NCI-H446 (cell line): Measurements from ENCODE around the gene SV2B.

ENCODE experiments used
- DNase-seq, 2 experiments: peaks; one replicate each; lab custom pipeline; 2025; lab: John Stamatoyannopoulos, UW

Gene SV2B

GRCh38 chr15:91228890-91229289 is 128.8 kb downstream of the SV2B start:
- no peak for DNase-seq

- DNase-seq: no peak
Observed at GRCh38 chr15:91231703-91232102, 131.6 kb downstream of the SV2B start.

DNA sequence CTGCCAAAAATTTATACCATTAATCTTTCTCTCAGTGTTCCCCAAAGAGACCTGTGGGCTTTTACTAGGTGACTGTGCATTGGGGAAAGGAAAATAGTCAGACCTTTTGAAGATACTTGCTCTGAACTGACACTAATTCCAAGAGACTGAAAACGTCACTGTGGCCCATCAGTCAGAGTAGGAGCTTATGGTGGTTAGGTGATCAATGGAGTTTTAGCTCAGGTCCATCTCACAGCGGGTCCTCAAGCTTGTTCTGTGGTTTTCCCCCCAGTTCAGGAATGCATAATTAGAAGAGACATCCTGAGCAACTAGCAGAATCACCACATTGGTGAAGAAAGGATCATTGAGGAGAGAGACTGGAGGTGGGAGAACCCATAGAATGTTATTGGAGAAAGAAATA is 134.7 kb downstream of the SV2B start:
- no peak for DNase-seq

- no peak for DNase-seq
Observed at GRCh38 chr15:91235376-91235775, 135.3 kb downstream of the SV2B start.

GRCh38 chr15:91237445-91237844 is 137.4 kb downstream of the SV2B start:
- no peak for DNase-seq

DNA sequence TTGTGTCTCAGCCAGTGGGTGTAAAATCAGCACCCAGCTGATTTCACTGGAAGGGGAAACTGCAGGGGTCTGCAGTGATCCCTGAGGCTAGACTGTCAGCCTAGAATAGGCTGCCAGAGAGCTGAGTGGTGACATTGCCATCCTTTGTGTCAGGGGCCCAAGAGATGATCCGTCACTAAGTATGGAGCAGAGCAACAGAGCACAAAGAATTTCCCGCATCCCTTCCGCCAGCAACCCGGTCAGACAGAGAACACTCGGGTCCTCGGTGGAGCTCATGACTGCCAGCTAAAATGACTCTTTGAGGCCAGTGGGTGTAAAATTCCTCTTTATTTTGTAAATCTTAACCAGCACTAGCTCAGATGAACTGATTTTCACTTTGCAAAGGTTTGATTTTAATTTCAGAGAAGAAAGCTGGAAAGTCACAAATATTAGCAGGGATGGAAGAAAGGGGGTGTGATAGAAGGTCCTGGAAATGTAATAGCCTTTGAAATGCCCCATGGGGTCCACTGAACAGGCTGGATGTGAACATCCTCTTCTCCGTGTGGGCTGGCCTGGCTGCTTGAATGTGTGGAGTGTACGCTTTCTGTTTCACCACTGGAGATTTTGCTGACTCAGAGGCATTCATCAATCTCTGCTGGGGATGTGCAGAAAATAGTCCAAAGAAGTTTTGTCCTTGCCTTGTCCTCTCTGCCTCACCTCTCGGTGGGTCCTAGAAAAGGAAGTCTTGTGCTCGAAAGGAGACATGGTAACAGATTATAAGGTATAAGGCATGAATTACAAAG is 138.8 kb downstream of the SV2B start:
- DNase-seq: no peak

- DNase-seq: no peak
Observed at GRCh38 chr15:91243826-91244225, 143.8 kb downstream of the SV2B start.

DNA sequence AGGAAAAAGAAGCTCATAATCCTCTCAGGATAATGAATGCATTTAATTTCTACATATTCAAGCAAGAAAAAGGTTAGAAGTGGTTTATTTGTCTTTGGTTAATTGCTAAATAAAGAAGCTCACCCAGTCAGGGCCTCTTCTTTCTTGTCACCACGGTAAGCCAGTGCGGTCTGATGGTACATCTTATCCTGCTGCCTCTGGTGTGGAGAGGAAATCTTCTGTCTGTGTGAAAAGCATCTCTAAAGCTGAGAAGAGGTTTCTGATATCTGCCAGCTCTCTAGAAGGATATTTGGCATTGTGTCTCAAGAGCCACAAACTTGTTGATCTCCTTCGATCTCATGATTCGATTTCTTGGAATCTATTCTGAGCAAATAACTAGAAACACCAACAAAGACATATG is 144.9 kb downstream of the SV2B start:
- DNase-seq: no peak

- DNase-seq: no peak
Observed at GRCh38 chr15:91246998-91247397, 146.9 kb downstream of the SV2B start.

- DNase-seq: no peak
Observed at GRCh38 chr15:91249591-91249990, 149.5 kb downstream of the SV2B start.

- DNase-seq: no peak
Observed at GRCh38 chr15:91252322-91252721, 152.3 kb downstream of the SV2B start.

DNA sequence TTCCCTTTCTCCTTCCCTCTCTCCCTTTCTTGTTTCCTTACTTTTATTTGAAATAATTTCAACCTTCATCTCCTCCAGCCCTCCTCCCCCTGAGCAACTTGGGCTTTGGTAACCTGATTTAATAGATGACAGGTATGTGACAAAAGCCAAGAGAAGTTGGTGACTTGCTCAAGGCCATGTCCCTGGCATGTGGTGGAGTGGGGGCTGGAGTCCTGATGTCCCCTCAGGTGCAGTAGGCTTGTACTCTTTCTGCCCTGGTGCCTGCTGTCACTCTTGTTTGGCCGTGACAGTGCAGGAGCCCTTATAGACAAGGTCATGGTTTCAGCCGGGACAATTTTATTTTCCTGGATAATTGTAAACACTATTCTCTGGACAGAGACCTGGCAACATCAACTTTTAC is 152.7 kb downstream of the SV2B start:
- no peak for DNase-seq

DNA sequence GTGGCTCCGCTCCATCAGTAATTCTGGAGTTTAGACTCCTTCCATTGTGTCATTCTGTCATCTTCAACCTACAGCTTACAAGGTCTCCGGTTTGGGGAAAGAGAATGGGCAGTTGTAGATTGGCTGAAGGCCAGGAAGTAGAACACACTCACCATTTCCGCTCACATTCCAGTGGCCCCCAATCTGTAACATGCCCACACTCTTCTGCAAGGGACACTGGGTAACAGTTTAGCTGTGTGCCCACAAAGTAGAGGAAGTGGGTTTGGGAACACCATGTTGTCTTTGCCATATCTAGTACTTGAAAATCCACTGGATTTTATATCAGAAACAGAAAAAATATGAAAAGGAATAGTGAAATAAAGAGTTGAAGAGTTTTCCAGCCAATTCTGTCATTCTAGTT is 153.5 kb downstream of the SV2B start:
- no peak for DNase-seq

DNA sequence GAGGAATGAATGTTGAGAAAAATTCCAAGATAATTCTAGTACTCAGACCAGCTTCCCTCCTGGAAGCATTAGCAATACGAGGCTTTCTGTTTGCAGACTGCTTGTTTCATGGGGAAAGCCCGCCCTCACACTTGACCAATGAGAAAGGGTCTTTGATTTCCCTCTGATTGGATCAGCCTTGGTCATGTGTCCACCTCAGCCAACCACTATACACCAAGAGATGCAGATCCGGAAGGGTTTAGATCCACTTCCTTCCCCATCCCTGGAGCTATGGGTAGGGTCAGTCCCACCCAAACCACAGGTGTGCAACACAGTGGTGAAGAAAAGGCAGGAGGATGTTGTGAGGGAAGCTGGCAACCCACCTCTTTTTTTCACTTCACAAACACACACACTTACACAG is 154.7 kb downstream of the SV2B start:
- peak in 1 of 2 experiments; percentile 2 for DNase-seq

- no peak for DNase-seq
Observed at GRCh38 chr15:91255670-91256192, 155.7 kb downstream of the SV2B start.

DNA sequence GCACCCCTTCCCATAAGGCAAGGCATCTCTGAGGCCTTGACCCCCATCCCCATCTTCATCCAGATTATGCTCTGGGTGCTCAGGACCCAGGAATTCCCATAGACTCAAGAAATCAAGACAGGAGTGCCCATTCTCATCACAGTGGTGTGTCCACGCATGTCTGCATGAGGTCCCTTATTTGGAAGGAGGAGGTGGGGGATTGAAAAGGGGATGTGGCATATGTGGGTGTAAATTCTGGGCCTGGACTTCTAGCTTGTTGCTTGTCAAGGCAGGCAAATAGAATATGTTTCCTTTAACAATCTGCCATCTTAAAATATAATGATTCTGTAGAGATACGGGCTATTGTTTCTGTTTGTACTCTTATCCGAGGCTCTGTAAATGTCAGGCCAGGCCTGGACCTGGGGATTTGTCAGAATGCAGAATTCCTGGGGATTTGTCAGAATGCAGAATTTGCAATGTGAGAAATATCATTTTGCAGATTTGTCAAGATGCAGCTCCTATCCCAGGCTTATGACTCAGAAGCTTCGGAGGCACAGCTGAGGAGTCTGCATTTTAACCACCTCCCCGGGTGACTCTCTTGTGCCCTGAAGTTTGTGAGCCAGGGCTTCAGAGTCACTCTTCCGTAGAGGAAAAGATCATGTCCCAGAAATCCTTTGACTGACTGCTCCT is 157.8 kb downstream of the SV2B start:
- DNase-seq: no peak

- DNase-seq: no peak
Observed at GRCh38 chr15:91258415-91258759, 158.3 kb downstream of the SV2B start.

DNA sequence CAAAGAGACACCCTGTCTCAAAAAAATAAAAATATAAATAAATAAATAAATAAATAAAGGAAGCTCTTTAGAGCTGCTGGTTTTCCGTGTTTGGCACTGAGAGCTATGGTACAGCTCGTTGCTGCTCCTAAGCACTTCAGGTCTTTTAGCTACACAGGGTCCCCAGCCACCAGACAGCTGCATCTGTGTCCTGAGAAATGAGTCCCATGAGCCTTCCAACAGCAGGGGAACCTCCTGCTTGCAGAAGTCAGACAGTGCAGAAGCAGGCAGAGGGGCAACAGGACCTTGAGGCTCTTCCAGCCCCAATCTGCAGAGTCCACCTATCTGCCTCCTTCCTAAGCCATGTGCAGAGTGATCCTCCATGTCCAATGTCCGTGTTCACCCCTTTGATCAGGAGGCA is 159.0 kb downstream of the SV2B start:
- no peak for DNase-seq

- no peak for DNase-seq
Observed at GRCh38 chr15:91261345-91261744, 161.3 kb downstream of the SV2B start.

- no peak for DNase-seq
Observed at GRCh38 chr15:91263632-91264531, 163.8 kb downstream of the SV2B start.

DNA sequence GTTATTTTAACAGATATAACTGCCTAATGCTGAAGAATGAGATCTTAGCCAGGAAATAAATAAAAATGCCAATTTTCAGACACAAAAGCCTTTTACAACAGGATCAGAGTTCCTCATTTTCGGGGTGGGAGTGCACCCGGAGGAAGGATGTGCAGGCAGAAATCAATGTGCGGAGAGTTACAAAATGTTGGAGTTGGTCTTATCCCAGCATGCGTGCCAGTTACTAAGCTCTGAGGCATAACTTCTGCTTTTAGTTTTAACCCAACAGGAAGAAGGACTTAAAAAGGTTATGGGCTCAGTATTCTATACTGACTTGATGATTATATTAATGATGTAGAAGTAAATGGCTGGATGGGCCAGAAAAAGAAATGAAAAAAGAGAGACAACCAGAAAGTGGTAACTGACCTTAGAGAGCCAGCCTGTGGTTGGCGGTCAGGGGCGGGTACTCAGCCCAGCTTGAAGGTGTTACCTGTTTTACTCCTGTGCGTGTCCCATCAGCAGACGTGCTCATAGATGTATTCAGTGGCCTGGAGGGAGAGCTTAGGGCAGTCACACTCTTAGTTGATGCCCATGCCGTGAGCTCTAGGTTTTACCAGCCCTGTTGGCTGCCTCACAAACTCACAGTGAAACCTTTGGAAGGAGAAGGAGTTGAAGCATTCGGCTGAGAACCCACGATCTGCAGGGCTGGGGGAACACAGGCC is 164.7 kb downstream of the SV2B start:
- DNase-seq: no peak

DNA sequence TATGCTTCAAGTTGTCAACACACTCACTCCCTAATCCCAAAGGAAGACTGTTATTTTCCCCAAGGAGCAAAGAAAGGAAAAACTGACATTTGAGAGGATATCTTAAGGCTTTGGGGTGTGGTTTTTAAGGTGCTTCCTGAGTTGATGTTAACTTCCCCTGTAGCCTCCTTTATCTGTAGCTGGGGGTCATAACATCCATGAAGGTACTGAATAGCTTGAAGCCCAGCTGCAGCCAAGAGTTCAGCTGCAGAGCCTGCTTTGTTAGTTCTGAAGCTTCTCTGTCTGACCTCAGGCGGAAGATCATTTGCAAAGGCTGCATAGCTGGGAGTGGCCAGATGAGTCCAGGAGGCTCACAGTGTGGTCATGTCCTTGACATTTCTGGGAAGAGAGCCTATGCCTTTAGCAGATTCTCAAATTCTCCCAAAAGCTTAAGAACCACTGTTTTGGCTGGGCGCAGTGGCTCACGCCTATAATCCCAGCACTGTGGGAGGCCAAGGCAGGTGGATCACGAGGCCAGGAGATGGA is 165.4 kb downstream of the SV2B start:
- DNase-seq: no peak
